Measurements from ENCODE around the gene PAMR1. TPM values are rescaled to one million over a fixed set of nuclear protein-coding genes. Genes with fewer than 3 reads are reported as not detected.

The PAMR1 gene
- total and polyA plus RNA-seq, 2 donors (not counting 3 experiments of a cell fraction or from before 2014, with no cell fraction given), result not detected

- H3K27ac ChIP-seq (ENCODE audit: insufficient read depth, low read depth, low read length), result no peak overlapping the region
- intact Hi-C loops (cut with micrococcal nuclease) (no loop called here), dilution Hi-C loops (cut with MboI; ENCODE audit: extremely low pct_ligation_motif_present, low sequenced_read_pairs) (no loop called here)
- H3K9me1 ChIP-seq (replicated peaks; ENCODE audit: control insufficient read depth, extremely low read depth, insufficient read depth, low read length), result no peaks in the 10 kb centered on the region
- no peaks in the 10 kb centered on the region for H3K4me1 ChIP-seq (ENCODE audit: control insufficient read depth, extremely low read depth, insufficient read depth, low read length)
- no peaks in the 10 kb centered on the region for H3K9me3 ChIP-seq (replicated peaks; ENCODE audit: control insufficient read depth, insufficient read depth, low read length)
- no peak for TF ChIP-seq GATA2 (IDR thresholded peaks at IDR 0.05; ENCODE audit: insufficient read depth, insufficient read length, low read depth, low read length)
- TF ChIP-seq MAX (IDR thresholded peaks at IDR 0.05; ENCODE audit: insufficient read depth, insufficient read length), result no peak
- TF ChIP-seq CTCF (IDR thresholded peaks at IDR 0.05; ENCODE audit: extremely low read depth in 1 of 2, insufficient read depth in 1 of 2, low read depth in 1 of 2, low read length in 2 of 2), result no peak
- no peak for TF ChIP-seq MYC (IDR thresholded peaks at IDR 0.05; ENCODE audit: low read depth, low read length)
- DNase-seq (ENCODE audit: low read depth, low spot score), result no peak
- POLR2A ChIA-PET, result no interaction called here
- H3K9ac ChIP-seq (replicated peaks; ENCODE audit: extremely low read depth, insufficient read depth, low read length), result no peak overlapping the region
- FAIRE-seq, result no peak
- H3K36me3 ChIP-seq (ENCODE audit: control insufficient read depth in 2 of 2, extremely low read depth in 1 of 2, insufficient read depth in 2 of 2, low read length in 2 of 2), result no peaks in the 10 kb centered on the region
- H3K4me2 ChIP-seq (ENCODE audit: insufficient read depth, low read length), result no peak overlapping the region
- H3K79me2 ChIP-seq (ENCODE audit: control insufficient read depth, insufficient read depth, low read length), result no peaks in the 10 kb centered on the region
- no peak overlapping the region for H2AFZ ChIP-seq (ENCODE audit: low read depth, low read length)
- no peak overlapping the region for H3K4me3 ChIP-seq (replicated peaks in 1 of 3; ENCODE audit: insufficient read depth in 1 of 3, low read depth in 1 of 3, low read length in 3 of 3)
- H3K27me3 ChIP-seq (ENCODE audit: control insufficient read depth in 2 of 2, insufficient read depth in 2 of 2, low read length in 2 of 2), result no peaks in the 10 kb centered on the region
- no peaks in the 10 kb centered on the region for H4K20me1 ChIP-seq (replicated peaks; ENCODE audit: control insufficient read depth, extremely low read depth, insufficient read depth, low read length)
- CTCF ChIA-PET, result no interaction called here
- no TSS peak for BruUV-seq (replicated peaks)
These were observed 41.5 kb upstream of the PAMR1 start for GRCh38 chr11:35566885-35567284.

- no peak for TF ChIP-seq EZH2 (IDR thresholded peaks at IDR 0.05; ENCODE audit: borderline replicate concordance, low read depth, low read length, severe bottlenecking)
- TF ChIP-seq POLR2AphosphoS5 (IDR thresholded peaks at IDR 0.05; ENCODE audit: insufficient read depth, low read depth, low read length), result no peak
- no peak for TF ChIP-seq MYC (IDR thresholded peaks at IDR 0.05; ENCODE audit: low read depth, low read length)
- TF ChIP-seq JUN (IDR thresholded peaks at IDR 0.05; ENCODE audit: borderline replicate concordance, insufficient read depth, insufficient read length, low read depth), result no peak
- TF ChIP-seq CTCF (IDR thresholded peaks at IDR 0.05; ENCODE audit: extremely low read depth in 1 of 2, insufficient read depth in 1 of 2, low read depth in 1 of 2, low read length in 2 of 2), result no peak
- no peak for TF ChIP-seq POLR2A (IDR thresholded peaks at IDR 0.05; ENCODE audit: low read depth, low read length)
- TF ChIP-seq MAX (IDR thresholded peaks at IDR 0.05; ENCODE audit: insufficient read depth, insufficient read length), result no peak
- no peak for TF ChIP-seq FOS (IDR thresholded peaks at IDR 0.05; ENCODE audit: borderline replicate concordance, insufficient read depth, low read length)
- TF ChIP-seq GATA2 (IDR thresholded peaks at IDR 0.05; ENCODE audit: insufficient read depth, insufficient read length, low read depth, low read length), result no peak
- H3K36me3 ChIP-seq (ENCODE audit: control insufficient read depth in 2 of 2, extremely low read depth in 1 of 2, insufficient read depth in 2 of 2, low read length in 2 of 2), result no peaks in the 10 kb centered on the region
- intact Hi-C loops (cut with micrococcal nuclease) (no loop called here), dilution Hi-C loops (cut with MboI; ENCODE audit: extremely low pct_ligation_motif_present, low sequenced_read_pairs) (no loop called here)
- H3K9me3 ChIP-seq (replicated peaks; ENCODE audit: control insufficient read depth, insufficient read depth, low read length), result no peaks in the 10 kb centered on the region
- no peak overlapping the region for H3K9ac ChIP-seq (replicated peaks; ENCODE audit: extremely low read depth, insufficient read depth, low read length)
- POLR2A ChIA-PET, result no interaction called here
- H3K4me2 ChIP-seq (ENCODE audit: insufficient read depth, low read length), result peak overlapping the region; percentile 7
- no peak overlapping the region for H2AFZ ChIP-seq (ENCODE audit: low read depth, low read length)
- peak; percentile 56 for DNase-seq (ENCODE audit: low read depth, low spot score)
- no peak for FAIRE-seq
- no peaks in the 10 kb centered on the region for H4K20me1 ChIP-seq (replicated peaks; ENCODE audit: control insufficient read depth, extremely low read depth, insufficient read depth, low read length)
- H3K79me2 ChIP-seq (ENCODE audit: control insufficient read depth, insufficient read depth, low read length), result no peaks in the 10 kb centered on the region
- no peaks in the 10 kb centered on the region for H3K9me1 ChIP-seq (replicated peaks; ENCODE audit: control insufficient read depth, extremely low read depth, insufficient read depth, low read length)
- no peaks in the 10 kb centered on the region for H3K27me3 ChIP-seq (ENCODE audit: control insufficient read depth in 2 of 2, insufficient read depth in 2 of 2, low read length in 2 of 2)
- no peak overlapping the region for H3K27ac ChIP-seq (ENCODE audit: insufficient read depth, low read depth, low read length)
- H3K4me3 ChIP-seq (replicated peaks in 1 of 3; ENCODE audit: insufficient read depth in 1 of 3, low read depth in 1 of 3, low read length in 3 of 3), result no peak overlapping the region
- BruUV-seq (replicated peaks), result no TSS peak
- H3K4me1 ChIP-seq (ENCODE audit: control insufficient read depth, extremely low read depth, insufficient read depth, low read length), result no peaks in the 10 kb centered on the region
- CTCF ChIA-PET, result no interaction called here
These were observed 40.8 kb upstream of the PAMR1 start for GRCh38 chr11:35566181-35566580.
